Right lobe of liver (tissue), 6 donors: ENCODE measurements around the gene RHEBL1. TPM values are rescaled to one million over a fixed set of nuclear protein-coding genes. Genes with fewer than 3 reads are reported as not detected.

Experiments
- ATAC-seq, 4 donors: fragments of 200-7000 bp; cut with Tn5 transposase; one replicate each; pipeline ENCODE4 v1.9.1; 2020; ENCODE audit warnings: mild to moderate bottlenecking in 4 of 4, moderate library complexity in 4 of 4
- DNase-seq, 3 donors: peaks; one replicate each; pipeline ENCODE4 v3.0.0-alpha.2; 2020
- H3K27ac ChIP-seq, 3 donors: fragments of 200-600 bp; one replicate each; pipeline ENCODE4 v1.8.0; 2022
- H3K27me3 ChIP-seq, 2 donors: fragments of 200-600 bp; one replicate each; pipeline ENCODE4 v1.8.0; 2022
- H3K36me3 ChIP-seq, 4 donors: fragments of 200-600 bp; sonication (generic) in 1 of 4; one replicate each; pipeline versions ENCODE4 v1.5.1 to v1.8.0; 2017 to 2022; ENCODE audit warnings: control low read depth in 1 of 4
- H3K4me1 ChIP-seq, 4 donors: fragments of 200-600 bp; sonication (generic) in 1 of 4; one replicate each; pipeline versions ENCODE4 v1.5.1 to v1.8.0; 2017 to 2022; ENCODE audit warnings: control low read depth in 1 of 4
- H3K4me3 ChIP-seq, 3 donors: fragments of 200-600 bp; one replicate each; pipeline ENCODE4 v1.8.0; 2022
- H3K9me3 ChIP-seq, 4 donors: fragments of 200-600 bp; sonication (generic) in 1 of 4; one replicate each; pipeline versions ENCODE4 v1.5.1 to v1.8.0; 2017 to 2022; ENCODE audit warnings: control low read depth in 1 of 4
- CTCF ChIP-seq, 4 donors: fragments of 200-600 bp in 3 of 4; fragments of 450-650 bp in 1 of 4; IDR thresholded peaks; one replicate each; pipeline versions ENCODE4 v1.5.1 to v1.8.0; 2016 to 2022; ENCODE audit warnings: antibody characterized with exemption in 4 of 4, mild to moderate bottlenecking in 2 of 4
- POLR2A ChIP-seq: fragments of 450-650 bp; IDR thresholded peaks from one replicate; pipeline ENCODE4 v1.6.1; 2017; ENCODE audit warnings: antibody characterized with exemption, mild to moderate bottlenecking
- WGBS: methylation state at CpG from one replicate; pipeline ENCODE4 v1.1.6; 2018; ENCODE audit warnings: low coverage, low lambda C conversion rate; ENCODE audit not compliant: insufficient coverage; ENCODE audit errors: missing lambda C conversion rate; 5-methylcytosine and 5-hydroxymethylcytosine counted together
- intact Hi-C, 2 donors: fragments of 100-400 bp; cut with DNase I; formaldehyde crosslinking; loops; one replicate each; pipeline versions ENCODE4 v1.11.2 to v1.14.1; 2022
- total RNA-seq, 6 experiments: library from RNA; depleted of rRNA in 2 of 6; stranded (reverse); fragments of >200 nt in 2 of 6; fragmentation: NEBNext Ultra II Directional in 3 of 6; extraction: Animal tissue kit (Norgen Biotek cat#: 25700) in 3 of 6; gene quantifications; one replicate each; pipeline versions ENCODE4 v1.1.0 to v1.2.4, GENCODE V29; 2016 to 2023
- donor health status: DM: no; HTN: yes; CAD: no.
- donor health status: DM: no; HTN: no; CAD: no.
- donor health status: DM: no; HTN: no; CAD: no.
- donor health status: DM: no; HTN: yes; CAD: no.
- donor health status: DM: no; HTN: yes; CAD: no.

RHEBL1 gene
- total RNA-seq, 6 experiments from 2014 or later, result 0.17 to 0.60 (median 0.43) TPM; not detected in 1

DNA sequence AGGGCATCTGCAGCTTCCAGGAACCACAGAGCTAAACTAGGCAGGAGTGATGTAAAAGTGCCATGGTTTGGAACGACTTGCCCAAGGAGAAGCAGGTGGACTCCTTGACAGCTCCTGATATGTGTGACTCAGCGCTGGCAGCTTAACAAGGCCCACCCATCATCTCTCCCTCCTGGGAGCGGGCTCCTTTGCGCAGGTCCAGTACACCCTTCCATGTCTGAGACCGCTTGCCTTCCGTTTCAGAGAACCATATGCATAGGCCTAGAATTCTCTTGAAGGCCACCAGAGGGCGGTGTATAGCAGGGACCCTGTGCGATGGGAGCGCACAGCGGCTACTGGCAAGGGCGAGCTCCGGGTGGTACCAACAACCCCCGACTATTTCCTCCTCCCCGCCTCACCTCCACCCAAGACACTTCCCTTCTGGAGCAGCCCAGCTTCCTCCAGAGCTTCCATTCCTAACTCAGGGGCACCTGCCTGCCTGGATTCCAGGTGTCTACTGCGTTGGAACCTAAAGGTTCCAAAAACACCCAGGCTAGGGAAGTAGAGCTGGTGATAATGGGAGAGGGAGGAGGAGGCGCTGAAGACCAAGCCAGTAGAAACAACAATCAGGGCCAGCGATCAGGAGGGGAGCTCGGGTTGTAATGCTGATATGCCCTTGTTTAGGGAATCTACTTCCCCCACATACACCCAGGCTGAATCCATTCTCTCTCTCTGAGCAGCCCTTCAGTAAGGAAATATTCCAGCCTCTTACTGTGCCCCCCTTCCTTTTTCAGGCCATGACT, 18.6 kb upstream of the RHEBL1 start:
- WGBS, result 3% methylated on average over 14 of the region's 18 CpGs
- DNase-seq (peak; percentile 59 to 71 (median 70)), ATAC-seq (peak; percentile 95 to 96 (median 95))
- H3K27ac ChIP-seq, result no peak overlapping the region
- H3K9me3 ChIP-seq, result no peaks in the 10 kb centered on the region
- TF ChIP-seq CTCF (IDR thresholded peaks at IDR 0.05) (peak; percentile 73 to 91 (median 88)), POLR2A (no peak)
- peaks cover 0 to 16% of the 10 kb centered on the region in 2 donors for H3K27me3 ChIP-seq
- intact Hi-C loops, result no loop called here
- no peaks in the 10 kb centered on the region for H3K36me3 ChIP-seq
- no peak overlapping the region for H3K4me3 ChIP-seq
- peaks cover 0 to 20% (median 0%) of the 10 kb centered on the region in 4 donors for H3K4me1 ChIP-seq

GRCh38 chr12:49086116-49086515, 16.3 kb upstream of the RHEBL1 start:
- Histone ChIP-seq H3K4me1 (peaks cover 0 to 15% (median 0%) of the 10 kb centered on the region in 4 donors), H3K4me3 (no peak overlapping the region), H3K27ac (no peak overlapping the region), H3K9me3 (no peaks in the 10 kb centered on the region), H3K27me3 (no peaks in the 10 kb centered on the region), H3K36me3 (no peaks in the 10 kb centered on the region)
- WGBS, result 77% methylated on average over 3 of the region's 3 CpGs
- ATAC-seq, result no peak
- intact Hi-C loops, result no loop called here
- no peak for DNase-seq
- TF ChIP-seq CTCF (IDR thresholded peaks at IDR 0.05) (no peak), POLR2A (no peak)

DNA sequence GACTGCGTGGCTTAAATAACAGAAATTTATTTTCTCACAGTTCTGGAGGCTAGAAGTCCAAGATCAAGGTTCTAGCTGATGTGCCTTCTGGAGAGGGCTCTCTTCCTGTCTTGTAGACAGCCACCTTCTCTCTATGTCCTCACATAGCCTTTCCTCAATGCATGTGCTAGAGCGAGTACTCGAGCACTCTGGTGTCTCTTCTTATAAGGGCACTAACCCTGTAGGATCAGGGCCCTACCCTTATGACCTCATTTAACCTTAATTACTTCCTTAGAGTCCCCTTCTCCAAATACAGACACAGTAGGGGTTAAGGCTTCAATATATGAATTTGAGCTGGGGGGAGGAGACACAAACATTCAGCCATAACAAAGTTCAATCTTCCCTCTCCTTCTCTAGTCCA, 14.7 kb upstream of the RHEBL1 start:
- 96% methylated on average over 3 of the region's 3 CpGs for WGBS
- TF ChIP-seq CTCF (IDR thresholded peaks at IDR 0.05) (no peak), POLR2A (no peak)
- Histone ChIP-seq H3K9me3 (no peaks in the 10 kb centered on the region), H3K4me3 (no peak overlapping the region), H3K4me1 (peaks cover 0 to 3% (median 0%) of the 10 kb centered on the region in 4 donors), H3K27ac (no peak overlapping the region), H3K36me3 (no peaks in the 10 kb centered on the region), H3K27me3 (no peaks in the 10 kb centered on the region)
- ATAC-seq (no peak), DNase-seq (no peak)
- intact Hi-C loops, result no loop called here

- H3K27me3 ChIP-seq, result no peaks in the 10 kb centered on the region
- intact Hi-C loops, result no loop called here
Measured at GRCh38 chr12:49079793-49080192, 10.0 kb upstream of the RHEBL1 start.

More at GRCh38 chr12:49079793-49080192, 10.0 kb upstream of the RHEBL1 start:
- TF ChIP-seq CTCF (IDR thresholded peaks at IDR 0.05), result no peak
- DNase-seq, result no peak
- no peaks in the 10 kb centered on the region for H3K4me1 ChIP-seq
- H3K4me3 ChIP-seq, result no peak overlapping the region
- H3K9me3 ChIP-seq, result no peaks in the 10 kb centered on the region
- no peaks in the 10 kb centered on the region for H3K36me3 ChIP-seq
- no peak for ATAC-seq
- WGBS, result 64% methylated on average over 1 of the region's 1 CpG
- H3K27ac ChIP-seq, result no peak overlapping the region
